ENCODE data around the gene SCMH1. TPM values are rescaled to one million over a fixed set of nuclear protein-coding genes. Genes with fewer than 3 reads are reported as not detected.

The SCMH1 gene
- polyA plus RNA-seq, 4 donors, result 14.5 to 44.7 (median 22.9) TPM

DNA sequence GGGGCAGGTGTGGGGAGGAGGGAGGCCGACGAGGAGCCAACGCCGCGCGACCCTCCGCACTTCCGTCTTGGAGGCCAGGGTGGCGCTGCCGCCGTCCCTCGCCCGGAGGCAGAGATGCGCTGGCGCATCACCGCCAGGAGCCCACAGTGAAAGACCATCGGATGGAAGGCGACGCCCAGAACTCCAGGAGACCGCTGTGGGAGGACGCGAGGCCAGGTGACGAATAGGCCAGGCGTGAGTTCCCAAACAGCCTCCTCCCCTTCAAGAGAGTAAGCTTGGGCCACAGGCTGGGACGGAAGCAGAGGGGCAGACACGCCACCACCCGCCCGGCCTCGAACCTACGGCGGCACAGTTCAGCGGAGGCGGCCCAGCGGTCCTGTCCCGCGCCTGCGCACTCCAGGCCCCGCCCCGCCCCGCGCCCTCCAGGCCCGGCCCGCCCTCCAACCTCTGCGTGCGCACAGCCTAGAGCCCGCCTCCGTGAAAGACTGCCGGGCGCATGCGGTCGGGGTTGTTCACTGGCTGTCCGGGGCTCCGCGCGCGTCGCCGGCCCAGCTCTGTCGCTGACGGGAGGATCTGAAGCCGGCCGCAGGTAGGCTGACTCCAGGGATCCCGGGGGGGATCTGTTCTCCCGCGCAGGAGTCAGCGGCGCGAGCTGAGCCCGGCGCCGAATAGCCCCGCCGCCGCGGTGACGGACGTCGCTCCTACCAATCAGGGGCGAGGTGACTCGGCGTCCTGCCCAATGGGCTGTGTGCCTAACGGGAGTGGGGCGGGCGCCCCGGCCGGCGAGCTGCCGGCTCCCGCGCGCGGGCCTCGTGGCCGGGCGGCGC is 262.7 kb downstream of the SCMH1 start, which contains the start of gene CTPS1:
TSS of gene CTPS1 (plus strand) at position 456 of the 827 bp plus-strand sequence. CDS start 3,595 bp downstream, outside the sequence.
- no peaks in the 10 kb centered on the region for H3K9me3 ChIP-seq (ENCODE audit: control insufficient read depth in 2 of 2, insufficient read depth in 1 of 2, low read depth in 1 of 2, low read length in 1 of 2)
- peaks cover 0 to 4% (median 0%) of the 10 kb centered on the region in 3 donors for H3K36me3 ChIP-seq (ENCODE audit: control insufficient read depth in 3 of 3, insufficient read depth in 2 of 3, low read depth in 1 of 3, low read length in 3 of 3)
- H3K27ac ChIP-seq (ENCODE audit: low read depth in 1 of 3, low read length in 2 of 3), result peak within 1 kb of the TSS; percentile 72 to 91 (median 91)
- FAIRE-seq, result no peak
- no peaks in the 10 kb centered on the region for H3K27me3 ChIP-seq (ENCODE audit: control insufficient read depth in 3 of 3, insufficient read depth in 3 of 3, low read length in 3 of 3)
- WGBS, 3 donors, result 0 to 1% (median 1%) methylated on average over 64 to 96 of the region's 96 CpGs
- peak within 1 kb of the TSS; percentile 77 to 84 (median 79) for H3K4me3 ChIP-seq (ENCODE audit: low read depth in 1 of 3, low read length in 3 of 3)
- DNase-seq, result peak; percentile 93 to 97
- peaks cover 0 to 27% (median 4%) of the 10 kb centered on the region in 3 donors for H3K4me1 ChIP-seq (ENCODE audit: control insufficient read depth in 3 of 3, insufficient read depth in 2 of 3, low read depth in 1 of 3, low read length in 2 of 3)

DNA sequence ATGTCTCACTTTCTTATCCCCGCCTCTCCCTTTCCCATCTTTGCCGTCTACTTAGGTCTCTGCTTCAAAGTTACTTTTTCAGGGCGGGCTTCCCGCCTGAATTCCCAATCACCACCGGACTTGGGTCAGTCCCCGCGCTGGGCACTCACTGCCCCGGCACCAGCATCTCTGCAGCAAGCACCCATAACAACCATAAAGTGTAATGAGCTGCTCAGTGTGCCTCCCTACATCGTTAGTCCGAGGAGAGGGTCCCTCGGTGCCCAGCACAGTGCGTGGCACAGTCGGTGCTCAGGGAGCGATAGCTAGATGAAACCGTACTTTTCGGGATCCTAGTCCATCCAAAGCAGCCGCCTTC is 263.2 kb downstream of the SCMH1 start:
- Histone ChIP-seq H3K9me3 (ENCODE audit: control insufficient read depth in 2 of 2, insufficient read depth in 1 of 2, low read depth in 1 of 2, low read length in 1 of 2) (no peaks in the 10 kb centered on the region), H3K36me3 (ENCODE audit: control insufficient read depth in 3 of 3, insufficient read depth in 2 of 3, low read depth in 1 of 3, low read length in 3 of 3) (peaks cover 0 to 4% (median 0%) of the 10 kb centered on the region in 3 donors), H3K4me3 (ENCODE audit: low read depth in 1 of 3, low read length in 3 of 3) (peak overlapping the region; percentile 10 to 84 (median 79)), H3K27me3 (ENCODE audit: control insufficient read depth in 3 of 3, insufficient read depth in 3 of 3, low read length in 3 of 3) (no peaks in the 10 kb centered on the region), H3K27ac (ENCODE audit: low read depth in 1 of 3, low read length in 2 of 3) (peak overlapping the region in 2 of 3 donors; percentile 91), H3K4me1 (ENCODE audit: control insufficient read depth in 3 of 3, insufficient read depth in 2 of 3, low read depth in 1 of 3, low read length in 2 of 3) (peaks cover 0 to 21% (median 4%) of the 10 kb centered on the region in 3 donors)
- WGBS, 3 donors, result 39 to 41% (median 40%) methylated on average over 17 of the region's 17 CpGs
- DNase-seq (no peak), FAIRE-seq (no peak)

DNA sequence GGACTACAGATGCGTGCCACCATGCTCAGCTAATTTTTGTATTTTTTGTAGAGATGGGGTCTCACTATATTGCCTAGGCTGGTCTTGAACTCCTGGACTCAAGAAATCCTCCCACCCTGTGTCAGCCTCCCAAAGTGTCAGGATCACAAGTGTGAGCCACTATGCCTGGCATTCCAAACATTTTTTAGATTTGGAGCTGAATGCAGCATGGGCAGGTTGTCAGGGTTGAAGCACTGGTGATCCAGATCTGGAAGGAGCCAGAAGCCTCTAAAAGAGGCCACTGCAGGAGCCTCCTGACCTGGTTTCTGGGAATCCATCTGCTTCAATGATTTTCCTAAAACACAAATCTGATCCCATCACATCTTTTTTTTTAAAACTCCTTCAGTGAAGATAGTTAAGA is 264.4 kb downstream of the SCMH1 start:
- H3K36me3 ChIP-seq (ENCODE audit: control insufficient read depth in 3 of 3, insufficient read depth in 2 of 3, low read depth in 1 of 3, low read length in 3 of 3), result no peaks in the 10 kb centered on the region
- H3K4me3 ChIP-seq (ENCODE audit: low read depth in 1 of 3, low read length in 3 of 3), result no peak overlapping the region
- no peak for DNase-seq
- no peak overlapping the region for H3K27ac ChIP-seq (ENCODE audit: low read depth in 1 of 3, low read length in 2 of 3)
- H3K4me1 ChIP-seq (ENCODE audit: control insufficient read depth in 3 of 3, insufficient read depth in 2 of 3, low read depth in 1 of 3, low read length in 2 of 3), result peaks cover 0 to 19% (median 2%) of the 10 kb centered on the region in 3 donors
- no peaks in the 10 kb centered on the region for H3K27me3 ChIP-seq (ENCODE audit: control insufficient read depth in 3 of 3, insufficient read depth in 3 of 3, low read length in 3 of 3)
- no peak for FAIRE-seq
- H3K9me3 ChIP-seq (ENCODE audit: control insufficient read depth in 2 of 2, insufficient read depth in 1 of 2, low read depth in 1 of 2, low read length in 1 of 2), result no peaks in the 10 kb centered on the region
- 96 to 100% (median 100%) methylated on average over 1 of the region's 1 CpG for WGBS, 3 donors

Other genes starting within 250 kb of the SCMH1 start
- 1 to 10 TPM in 1 of 4 donors, under 1 TPM in 2, not detected in 1; 0.31 to 1.6 (median 0.77) TPM for gene SLFNL1, start 220.6 kb downstream of the SCMH1 start, polyA plus RNA-seq
- 1 to 10 TPM in 1 of 4 donors, under 1 TPM in 1, not detected in 2; 0.34 to 4.1 TPM for gene FOXO6, start 119.1 kb upstream of the SCMH1 start, polyA plus RNA-seq
- 10 to 100 TPM in 2 of 4 donors, 1 to 10 TPM in 2; 1.0 to 22.8 (median 9.5) TPM for gene EDN2, start 242.4 kb upstream of the SCMH1 start, polyA plus RNA-seq